RWPE1 (cell line): ENCODE data around the gene LINC00237.

Source experiments
- CTCF ChIA-PET: fragments of 350-600 bp; sonication (Branson Sonifier 250); formaldehyde crosslinking; extraction: SDS; loops from one replicate; lab custom pipeline; 2021; lab: Yijun Ruan, JAX
- POLR2A ChIA-PET: fragments of 400-600 bp; formaldehyde crosslinking; extraction: SDS; loops from one replicate; lab custom pipeline; 2020; ENCODE audit warnings: antibody characterized with exemption; ENCODE audit not compliant: low non-redundant PET; lab: Yijun Ruan, JAX
- DNase-seq: peaks from one replicate; pipeline ENCODE4 v3.0.0; 2012; ENCODE audit warnings: low spot score
- H3K27ac ChIP-seq: fragments of 450-650 bp; 2 replicates; pipeline ENCODE4 v1.5.1; 2017
- CTCF ChIP-seq: fragments of 450-650 bp; conservative IDR thresholded peaks from 2 replicates; pipeline ENCODE4 v1.5.1; 2017; ENCODE audit warnings: low read depth, mild to moderate bottlenecking

Gene LINC00237

GRCh38 chr20:21146215-21146614 lies 40.1 kb upstream of the LINC00237 start:
- no peak for DNase-seq
- ChIA-PET POLR2A (no interaction called here), CTCF (interaction anchor here (0.6 kb wide), 1 partner anchor 38 kb away, joined by 4 read pairs; no protein-coding TSS in a partner anchor)
- H3K27ac ChIP-seq: no peak overlapping the region
- no peak for TF ChIP-seq CTCF

GRCh38 chr20:21145424-21145823 lies 39.3 kb upstream of the LINC00237 start:
- DNase-seq: no peak
- TF ChIP-seq CTCF: no peak
- ChIA-PET CTCF (no interaction called here), POLR2A (no interaction called here)
- no peak overlapping the region for H3K27ac ChIP-seq

- ChIA-PET CTCF (interaction anchor here (0.7 kb wide), 1 partner anchor 156 kb away, joined by 3 read pairs; no protein-coding TSS in a partner anchor), POLR2A (no interaction called here)
- H3K27ac ChIP-seq: no peak overlapping the region
Observed at GRCh38 chr20:21143194-21143890, 37.2 kb upstream of the LINC00237 start.

GRCh38 chr20:21141825-21142224 lies 35.7 kb upstream of the LINC00237 start:
- ChIA-PET POLR2A (no interaction called here), CTCF (no interaction called here)
- no peak for TF ChIP-seq CTCF
- DNase-seq: no peak
- no peak overlapping the region for H3K27ac ChIP-seq

More at GRCh38 chr20:21143194-21143890, 37.2 kb upstream of the LINC00237 start:
- DNase-seq: no peak
- TF ChIP-seq CTCF: no peak

GRCh38 chr20:21139881-21140566 lies 33.9 kb upstream of the LINC00237 start:
- ChIA-PET CTCF (no interaction called here), POLR2A (no interaction called here)
- H3K27ac ChIP-seq: no peak overlapping the region
- no peak for DNase-seq
- no peak for TF ChIP-seq CTCF

GRCh38 chr20:21137078-21137477 lies 30.9 kb upstream of the LINC00237 start:
- no peak for TF ChIP-seq CTCF
- ChIA-PET CTCF (no interaction called here), POLR2A (no interaction called here)
- no peak for DNase-seq
- no peak overlapping the region for H3K27ac ChIP-seq
